Measurements from ENCODE around the gene NDST1. TPM values are rescaled to one million over a fixed set of nuclear protein-coding genes. Genes with fewer than 3 reads are reported as not detected.

NDST1 gene
- total and polyA plus RNA-seq, 10 of the 15 experiments (the other 5 are each of a cell fraction or from before 2014, with no cell fraction given): 0.20 to 53.5 (median 12.9) TPM

- no peak for TF ChIP-seq NFXL1 (IDR thresholded peaks at IDR 0.05; ENCODE audit: borderline replicate concordance)
- no peak for TF ChIP-seq ASH2L (IDR thresholded peaks at IDR 0.05; ENCODE audit: borderline replicate concordance, low read depth)
- no peak for TF ChIP-seq YY1 (IDR thresholded peaks at IDR 0.05; ENCODE audit: low read depth, low read length)
- TF ChIP-seq SREBF2 (IDR thresholded peaks at IDR 0.05; ENCODE audit: low read length): no peak
- TF ChIP-seq MAX (IDR thresholded peaks at IDR 0.05; ENCODE audit: low read depth, low read length): no peak
- no peak overlapping the region for H3K9ac ChIP-seq (ENCODE audit: control insufficient read depth, insufficient read depth, low read length)
- ChIA-PET POLR2A (interaction anchor here (0.8 kb wide), 1 partner anchor 8 kb away, joined by 6 read pairs; no protein-coding TSS in a partner anchor), SMC1A (ENCODE audit: uncharacterized antibody, unreplicated experiment) (no interaction called here), RAD21 (ENCODE audit: unreplicated experiment) (interaction anchor here (0.7 kb wide), 1 partner anchor 47 kb away, joined by 3 read pairs; no protein-coding TSS in a partner anchor), CTCF (interaction anchor here (1.3 to 2.4 kb wide), 2 partner anchors 38 to 63 kb away, joined by 3 to 7 read pairs; no protein-coding TSS in a partner anchor)
- in situ Hi-C loops (cut with MboI): no loop called here
- no peaks in the 10 kb centered on the region for H3K27me3 ChIP-seq (replicated peaks in 1 of 2; ENCODE audit: control insufficient read depth in 2 of 2, insufficient read depth in 2 of 2, low read length in 1 of 2)
- H3K4me1 ChIP-seq (ENCODE audit: control insufficient read depth, insufficient read depth, low read length): no peaks in the 10 kb centered on the region
- H4K20me1 ChIP-seq (ENCODE audit: control insufficient read depth, insufficient read depth): peaks cover 3% of the 10 kb centered on the region; the same call in 1 of the 2 replicates
- no peak overlapping the region for H3K4me3 ChIP-seq
- 85% methylated on average over 14 of the region's 14 CpGs for WGBS (ENCODE audit: insufficient coverage, insufficient replicate concordance, low lambda C conversion rate, missing lambda C conversion rate)
- peaks cover 12% of the 10 kb centered on the region for H3K79me2 ChIP-seq (ENCODE audit: control insufficient read depth, insufficient read depth, low read length)
- intact Hi-C loops (cut with micrococcal nuclease; ENCODE audit: unreplicated experiment): no loop called here
- H3K9me3 ChIP-seq (replicated peaks; ENCODE audit: control insufficient read depth, insufficient read depth, low read length): no peaks in the 10 kb centered on the region
- no TSS peak for BruUV-seq (replicated peaks)
- peaks cover 7 to 18% of the 10 kb centered on the region in 2 experiments; a peak in 3 of 4 replicates for H3K36me3 ChIP-seq (ENCODE audit: control insufficient read depth in 2 of 2, insufficient read depth in 2 of 2, low read length in 1 of 2)
- no peak for DNase-seq (ENCODE audit: low read depth, low spot score)
- no peak overlapping the region for H3K27ac ChIP-seq (ENCODE audit: control insufficient read depth, insufficient read depth)
- no peak for FAIRE-seq
- no peak for ATAC-seq
- no peak overlapping the region for H2AFZ ChIP-seq (ENCODE audit: control insufficient read depth, low read depth, low read length)
- H3K4me2 ChIP-seq (ENCODE audit: control insufficient read depth, insufficient read depth): no peak overlapping the region
Measured at GRCh38 chr5:150497274-150497988, 10.5 kb upstream of the NDST1 start.

GRCh38 chr5:150497989-150498317 lies 10.0 kb upstream of the NDST1 start:
- Histone ChIP-seq H3K4me2 (ENCODE audit: control insufficient read depth, insufficient read depth) (no peak overlapping the region), H3K9ac (ENCODE audit: control insufficient read depth, insufficient read depth, low read length) (no peak overlapping the region), H3K36me3 (ENCODE audit: control insufficient read depth in 2 of 2, insufficient read depth in 2 of 2, low read length in 1 of 2) (peaks cover 7 to 18% of the 10 kb centered on the region in 2 experiments; a peak in 3 of 4 replicates), H3K27ac (ENCODE audit: control insufficient read depth, insufficient read depth) (no peak overlapping the region), H3K4me1 (ENCODE audit: control insufficient read depth, insufficient read depth, low read length) (no peaks in the 10 kb centered on the region), H3K27me3 (replicated peaks in 1 of 2; ENCODE audit: control insufficient read depth in 2 of 2, insufficient read depth in 2 of 2, low read length in 1 of 2) (no peaks in the 10 kb centered on the region), H3K79me2 (ENCODE audit: control insufficient read depth, insufficient read depth, low read length) (peaks cover 11% of the 10 kb centered on the region), H4K20me1 (ENCODE audit: control insufficient read depth, insufficient read depth) (peaks cover 3% of the 10 kb centered on the region; the same call in 1 of the 2 replicates), H2AFZ (ENCODE audit: control insufficient read depth, low read depth, low read length) (no peak overlapping the region), H3K9me3 (replicated peaks; ENCODE audit: control insufficient read depth, insufficient read depth, low read length) (no peaks in the 10 kb centered on the region), H3K4me3 (no peak overlapping the region)
- ATAC-seq (no peak), FAIRE-seq (no peak), DNase-seq (ENCODE audit: low read depth, low spot score) (no peak)
- SMC1A ChIA-PET (ENCODE audit: uncharacterized antibody, unreplicated experiment): interaction anchor here (2.7 kb wide), 1 partner anchor 8 kb away, joined by 15 read pairs; no protein-coding TSS in a partner anchor
- CTCF ChIA-PET: interaction anchor here (2.4 to 2.6 kb wide), 2 partner anchors 8 to 39 kb away, joined by 7 to 11 read pairs; no protein-coding TSS in a partner anchor
- no TSS peak for BruUV-seq (replicated peaks)
- POLR2A ChIA-PET: interaction anchor here (0.8 kb wide), 1 partner anchor 8 kb away, joined by 6 read pairs; no protein-coding TSS in a partner anchor
- whole genome bisulfite sequencing (ENCODE audit: insufficient coverage, insufficient replicate concordance, low lambda C conversion rate, missing lambda C conversion rate): 85% methylated on average over 5 of the region's 5 CpGs
- RAD21 ChIA-PET (ENCODE audit: unreplicated experiment): interaction anchor here (1.4 kb wide), 1 partner anchor 8 kb away, joined by 9 read pairs; no protein-coding TSS in a partner anchor
- in situ Hi-C loops (cut with MboI): no loop called here
- intact Hi-C loops (cut with micrococcal nuclease; ENCODE audit: unreplicated experiment): loop anchor here (1.0 kb wide), 1 partner anchor 9 kb away; no protein-coding TSS in a partner anchor
- TF ChIP-seq NFYB (IDR thresholded peaks at IDR 0.05; ENCODE audit: insufficient read depth, low read depth, low read length) (no peak), CTCF (IDR thresholded peaks at IDR 0.05 in 2 of 3, conservative IDR thresholded peaks at IDR 0.05 in 1 of 3; ENCODE audit: control insufficient read depth in 2 of 3, extremely low read depth in 1 of 3, insufficient read depth in 1 of 3, low read depth in 3 of 3, low read length in 3 of 3) (no peak), ZNF274 (IDR thresholded peaks at IDR 0.05; ENCODE audit: insufficient read depth, insufficient read length) (no peak), USF2 (IDR thresholded peaks at IDR 0.05; ENCODE audit: borderline replicate concordance, low read depth, low read length) (no peak), NKRF (conservative IDR thresholded peaks at IDR 0.05) (no peak)

Data from GM12878 (cell line).